ENCODE measurements around the gene CWC27.

CWC27 gene

DNA sequence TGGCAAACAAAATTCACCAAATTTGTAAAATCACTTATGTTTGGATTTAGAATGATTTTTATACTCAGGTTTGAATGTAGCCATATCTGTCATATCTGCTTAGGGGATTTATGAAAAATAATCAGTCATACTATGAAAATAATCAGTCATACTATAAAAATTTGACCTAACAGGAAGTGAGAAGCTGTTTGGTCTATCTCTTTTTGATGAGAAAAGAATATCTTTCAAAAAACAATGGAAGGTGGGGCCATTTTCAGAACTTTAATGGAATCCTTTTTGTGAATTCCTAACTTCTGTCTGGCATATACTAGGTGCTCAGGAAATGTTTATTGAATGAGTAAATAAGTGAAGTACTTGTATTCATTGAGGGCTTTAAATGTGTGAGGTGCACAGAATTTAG, 70.1 kb downstream of the CWC27 start:
- H3K27ac Mint-ChIP-seq = no peak overlapping the region

DNA sequence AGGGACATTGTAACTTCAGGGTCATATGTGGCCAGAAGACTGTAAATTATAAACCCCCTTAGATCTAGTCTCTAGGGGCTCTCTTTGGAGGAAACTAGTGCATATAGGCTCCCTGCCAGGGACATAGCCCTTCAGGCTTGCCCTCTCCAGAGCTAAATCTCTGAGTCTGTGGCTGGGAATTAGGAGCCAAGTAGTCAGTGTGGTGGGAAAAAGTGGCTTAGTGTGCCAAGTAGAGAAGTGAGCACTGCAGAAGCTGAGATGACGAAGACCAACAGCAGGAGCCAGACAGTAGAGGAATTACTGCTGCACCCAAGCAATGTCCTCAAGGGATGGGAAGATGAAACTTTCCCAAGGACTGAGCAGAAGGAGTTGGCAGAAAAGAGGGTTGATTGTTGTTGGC, 71.2 kb downstream of the CWC27 start:
- Mint-ChIP-seq H3K36me3 (ENCODE audit: low read depth) (peaks cover 75% of the 10 kb centered on the region), H3K9me3 (peaks cover 4% of the 10 kb centered on the region), H3K27me3 (no peaks in the 10 kb centered on the region), H3K4me1 (ENCODE audit: low read depth) (peaks cover 4% of the 10 kb centered on the region), H3K4me3 (no peak overlapping the region), H3K27ac (no peak overlapping the region)
- no peak for DNase-seq

More for the DNA sequence above, 70.1 kb downstream of the CWC27 start:
- Mint-ChIP-seq H3K4me3 (no peak overlapping the region), H3K9me3 (no peaks in the 10 kb centered on the region), H3K36me3 (ENCODE audit: low read depth) (peaks cover 64% of the 10 kb centered on the region), H3K27me3 (no peaks in the 10 kb centered on the region), H3K4me1 (ENCODE audit: low read depth) (peaks cover 4% of the 10 kb centered on the region)
- DNase-seq = no peak

DNA sequence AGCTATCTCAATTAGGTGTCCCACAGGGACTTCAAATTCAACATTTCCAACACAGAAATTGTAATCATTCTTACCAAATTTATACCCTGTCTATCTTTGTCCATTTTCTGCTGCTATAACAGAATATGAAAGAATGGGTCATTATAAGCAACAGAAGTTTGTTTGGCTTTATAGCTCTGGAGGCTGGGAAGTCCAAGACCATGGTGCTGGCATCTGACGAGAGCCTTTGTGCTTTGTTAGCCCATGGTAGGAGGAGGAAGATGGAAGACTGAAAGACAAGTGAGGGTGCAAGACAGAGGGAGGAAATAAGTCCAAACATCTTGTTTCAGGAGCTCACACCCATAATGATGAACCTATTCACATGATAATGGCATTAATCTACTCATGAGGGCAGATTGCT, 72.2 kb downstream of the CWC27 start:
- Mint-ChIP-seq H3K4me3 (no peak overlapping the region), H3K27me3 (no peaks in the 10 kb centered on the region), H3K4me1 (ENCODE audit: low read depth) (peaks cover 4% of the 10 kb centered on the region)

DNA sequence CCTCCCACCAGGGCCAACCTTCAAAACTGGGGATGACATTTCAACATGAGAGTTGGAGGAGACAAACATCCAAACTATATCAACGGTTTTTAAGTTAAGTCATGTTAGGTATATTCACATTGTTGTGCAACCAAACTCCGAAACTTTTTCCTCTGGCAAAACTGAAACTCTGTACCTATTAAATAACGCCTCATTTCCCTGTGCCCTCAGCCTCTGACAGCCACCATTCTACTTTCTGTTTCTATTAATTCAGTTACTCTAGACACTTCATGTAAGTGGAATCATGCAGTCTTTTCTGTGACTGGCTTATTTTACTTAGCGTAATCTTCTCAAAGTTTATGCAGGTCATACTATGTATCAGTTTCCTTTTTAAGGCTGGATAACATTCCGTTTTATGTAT, 85.0 kb downstream of the CWC27 start:
- Mint-ChIP-seq H3K4me3 (no peak overlapping the region), H3K4me1 (ENCODE audit: low read depth) (no peaks in the 10 kb centered on the region), H3K36me3 (ENCODE audit: low read depth) (peaks cover 21% of the 10 kb centered on the region), H3K9me3 (no peaks in the 10 kb centered on the region), H3K27ac (no peak overlapping the region), H3K27me3 (no peaks in the 10 kb centered on the region)
- DNase-seq = no peak

More for the DNA sequence above, 72.2 kb downstream of the CWC27 start:
- no peak overlapping the region for H3K27ac Mint-ChIP-seq
- peaks cover 83% of the 10 kb centered on the region for H3K36me3 Mint-ChIP-seq (ENCODE audit: low read depth)
- no peak for DNase-seq
- H3K9me3 Mint-ChIP-seq = peaks cover 7% of the 10 kb centered on the region

DNA sequence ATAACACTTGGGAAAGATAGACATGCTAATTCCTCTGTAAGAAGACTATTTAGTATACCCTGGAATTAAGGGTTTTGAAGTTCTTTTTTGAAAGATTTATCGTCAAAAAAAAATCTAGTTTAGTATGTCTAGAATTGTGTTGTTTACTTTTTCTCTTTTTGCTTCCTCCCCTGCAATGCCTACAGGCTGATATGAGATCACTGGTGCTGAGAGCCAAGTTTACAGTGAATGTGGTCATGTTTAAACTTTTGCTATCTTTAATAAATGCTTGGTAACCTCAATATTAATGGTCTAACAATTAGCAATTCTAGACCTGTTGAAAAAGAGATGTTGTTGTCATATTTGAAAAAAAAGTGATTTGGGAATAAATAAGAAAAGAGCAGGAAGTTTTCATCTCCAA, 86.1 kb downstream of the CWC27 start:
- Mint-ChIP-seq H3K36me3 (ENCODE audit: low read depth) (peaks cover 17% of the 10 kb centered on the region), H3K4me1 (ENCODE audit: low read depth) (no peaks in the 10 kb centered on the region), H3K27me3 (no peaks in the 10 kb centered on the region), H3K4me3 (no peak overlapping the region), H3K9me3 (no peaks in the 10 kb centered on the region), H3K27ac (no peak overlapping the region)
- no peak for DNase-seq

DNA sequence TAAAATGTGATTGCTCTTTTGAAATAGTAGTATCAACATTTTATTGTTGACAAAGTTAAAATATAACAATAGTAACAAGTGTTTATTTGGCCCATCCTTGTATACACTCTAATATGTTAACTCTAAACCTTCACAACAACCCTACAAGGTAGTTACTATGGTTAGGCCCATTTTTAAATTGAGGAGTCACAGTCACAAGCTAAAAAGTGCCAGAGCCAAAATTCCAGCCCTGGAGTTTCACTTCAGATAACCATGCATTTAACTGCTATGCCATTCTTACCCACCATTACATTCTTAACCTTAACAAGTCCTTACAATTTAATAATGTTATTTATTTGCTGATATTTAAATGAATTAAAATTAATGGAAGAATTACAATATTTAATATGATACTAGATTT, 91.2 kb downstream of the CWC27 start:
- Mint-ChIP-seq H3K27ac (no peak overlapping the region), H3K27me3 (no peaks in the 10 kb centered on the region), H3K4me1 (ENCODE audit: low read depth) (no peaks in the 10 kb centered on the region), H3K36me3 (ENCODE audit: low read depth) (peaks cover 7% of the 10 kb centered on the region), H3K4me3 (no peak overlapping the region), H3K9me3 (no peaks in the 10 kb centered on the region)
- no peak for DNase-seq

DNA sequence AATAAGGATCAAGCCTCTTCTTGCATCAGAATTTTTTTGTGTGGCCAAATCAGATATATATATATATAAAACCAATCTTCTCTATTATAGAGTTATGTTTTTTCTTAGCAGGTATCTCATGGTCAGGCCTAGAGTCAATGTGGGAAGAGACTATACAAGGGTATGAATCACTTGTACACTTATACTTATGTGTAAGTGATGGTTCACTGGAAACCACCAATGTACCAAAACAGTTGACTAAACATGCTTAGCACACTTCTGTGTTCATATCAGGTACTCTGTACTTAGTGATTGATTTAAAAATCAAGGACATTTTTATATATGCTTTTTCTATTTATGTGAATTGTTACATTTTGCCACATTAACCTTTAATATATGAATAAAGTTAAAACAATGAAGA, 92.6 kb downstream of the CWC27 start:
- DNase-seq = no peak
- no peak overlapping the region for H3K27ac Mint-ChIP-seq
- H3K27me3 Mint-ChIP-seq = no peaks in the 10 kb centered on the region
- peaks cover 7% of the 10 kb centered on the region for H3K36me3 Mint-ChIP-seq (ENCODE audit: low read depth)
- no peaks in the 10 kb centered on the region for H3K9me3 Mint-ChIP-seq
- no peaks in the 10 kb centered on the region for H3K4me1 Mint-ChIP-seq (ENCODE audit: low read depth)
- H3K4me3 Mint-ChIP-seq = no peak overlapping the region

DNA sequence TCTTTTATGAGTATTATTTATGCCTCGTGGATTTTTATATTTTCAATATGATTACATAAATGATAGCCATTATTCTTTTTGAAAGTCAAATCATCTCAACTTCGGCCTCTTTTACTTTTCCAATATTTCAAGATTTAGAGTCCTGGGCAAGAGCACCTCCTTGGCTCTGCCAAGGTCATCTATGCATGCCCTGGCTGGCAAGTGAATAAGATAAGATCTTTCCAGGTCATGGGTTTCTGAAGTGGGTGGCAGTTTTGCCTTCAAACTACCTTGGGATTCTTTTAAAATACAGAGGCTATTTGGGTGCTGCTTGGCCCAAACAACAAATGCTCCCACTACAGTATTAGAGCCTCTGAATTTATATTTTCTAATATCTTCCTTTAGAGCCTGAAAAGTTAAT, 95.4 kb downstream of the CWC27 start:
- no peak for DNase-seq
- Mint-ChIP-seq H3K9me3 (no peaks in the 10 kb centered on the region), H3K27ac (no peak overlapping the region), H3K4me1 (ENCODE audit: low read depth) (no peaks in the 10 kb centered on the region), H3K4me3 (no peak overlapping the region), H3K36me3 (ENCODE audit: low read depth) (peaks cover 8% of the 10 kb centered on the region), H3K27me3 (no peaks in the 10 kb centered on the region)

DNA sequence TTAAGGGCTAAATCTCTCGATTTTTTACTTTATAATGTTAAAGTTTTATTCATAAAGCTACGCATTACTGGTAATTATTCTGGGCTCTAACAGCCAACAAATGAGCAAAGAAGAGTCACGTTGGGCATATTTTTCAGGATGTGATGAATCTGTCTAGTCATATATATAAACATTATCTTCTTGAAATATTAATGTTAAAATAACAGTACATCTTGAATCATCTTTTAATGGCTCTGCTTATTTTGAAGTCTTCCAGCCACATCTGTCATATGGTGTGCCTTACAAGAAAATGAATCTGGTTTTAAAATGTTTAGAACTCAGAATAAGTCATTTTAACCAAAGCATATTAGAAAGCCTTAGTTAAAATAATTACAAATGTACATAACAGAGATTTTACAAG, 96.9 kb downstream of the CWC27 start:
- no peaks in the 10 kb centered on the region for H3K9me3 Mint-ChIP-seq
- no peak overlapping the region for H3K4me3 Mint-ChIP-seq
- H3K27me3 Mint-ChIP-seq = no peaks in the 10 kb centered on the region
- H3K4me1 Mint-ChIP-seq (ENCODE audit: low read depth) = peaks cover 5% of the 10 kb centered on the region
- no peak overlapping the region for H3K27ac Mint-ChIP-seq
- no peak for DNase-seq
- peaks cover 7% of the 10 kb centered on the region for H3K36me3 Mint-ChIP-seq (ENCODE audit: low read depth)

DNA sequence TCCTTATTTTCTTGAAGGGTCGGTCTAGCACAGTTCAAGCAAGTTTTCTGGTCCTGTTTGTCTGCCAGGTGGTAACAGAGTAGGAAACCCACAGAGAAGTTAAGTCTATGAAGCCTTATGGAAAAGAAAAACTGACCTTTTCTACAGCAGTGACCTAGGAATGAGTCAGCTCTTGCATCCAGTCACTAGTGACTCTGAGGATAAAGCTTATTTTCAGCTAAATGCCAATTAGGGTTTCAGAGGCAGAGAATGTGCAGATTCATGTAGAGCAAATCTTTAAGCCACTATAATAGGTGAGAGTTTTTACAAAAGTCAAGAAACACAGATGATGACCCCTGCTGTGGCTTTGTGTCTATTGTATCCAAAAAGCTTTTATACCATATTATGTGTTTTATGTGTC, 100.7 kb downstream of the CWC27 start:
- DNase-seq = no peak
- no peak overlapping the region for H3K27ac Mint-ChIP-seq
- peaks cover 5% of the 10 kb centered on the region for H3K4me1 Mint-ChIP-seq (ENCODE audit: low read depth)
- no peaks in the 10 kb centered on the region for H3K9me3 Mint-ChIP-seq
- H3K4me3 Mint-ChIP-seq = no peak overlapping the region
- peaks cover 7% of the 10 kb centered on the region for H3K36me3 Mint-ChIP-seq (ENCODE audit: low read depth)
- H3K27me3 Mint-ChIP-seq = no peaks in the 10 kb centered on the region

DNA sequence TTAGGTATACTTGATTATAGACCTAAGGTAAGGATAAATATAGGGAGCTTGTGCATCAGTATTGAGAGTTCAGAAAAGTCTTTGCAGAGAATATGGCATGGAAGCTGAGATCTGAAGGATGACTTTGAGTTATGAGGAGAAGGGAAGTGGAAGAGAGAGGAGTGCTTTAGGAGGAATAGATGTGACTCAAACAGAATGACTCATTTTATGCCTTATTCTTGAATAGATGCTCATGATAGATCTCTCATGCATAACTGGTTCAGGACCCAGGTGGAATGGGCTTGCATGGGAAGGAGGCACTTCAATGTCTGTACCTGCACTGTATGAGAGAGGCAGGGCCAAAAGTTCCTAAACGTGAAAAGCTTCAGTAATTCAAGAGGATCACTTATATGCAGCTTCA, 103.3 kb downstream of the CWC27 start:
- Mint-ChIP-seq H3K27ac (no peak overlapping the region), H3K9me3 (no peaks in the 10 kb centered on the region), H3K4me3 (no peak overlapping the region), H3K27me3 (no peaks in the 10 kb centered on the region), H3K4me1 (ENCODE audit: low read depth) (peaks cover 5% of the 10 kb centered on the region), H3K36me3 (ENCODE audit: low read depth) (peaks cover 6% of the 10 kb centered on the region)
- no peak for DNase-seq

DNA sequence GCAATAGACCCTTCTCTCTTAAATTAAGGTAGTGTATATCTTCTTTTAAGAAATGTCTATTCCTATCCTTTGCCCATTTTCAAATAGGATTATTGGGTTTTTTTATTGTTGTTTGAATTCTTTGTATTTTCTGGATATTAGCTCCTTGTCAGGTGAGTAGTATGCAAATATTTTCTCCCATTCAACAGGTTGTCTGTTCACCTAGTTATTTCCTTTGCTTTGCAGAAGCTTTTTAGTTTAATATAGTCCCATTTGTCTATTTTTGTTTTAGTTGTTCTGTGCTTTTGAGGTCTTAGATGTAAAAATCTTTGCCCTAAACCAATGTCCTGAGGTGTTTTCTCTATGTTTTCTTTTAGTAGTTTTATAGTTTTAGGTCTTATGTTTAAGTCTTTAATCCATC, 104.7 kb downstream of the CWC27 start:
- no peak overlapping the region for H3K27ac Mint-ChIP-seq
- H3K36me3 Mint-ChIP-seq (ENCODE audit: low read depth) = peaks cover 12% of the 10 kb centered on the region
- H3K4me1 Mint-ChIP-seq (ENCODE audit: low read depth) = peaks cover 5% of the 10 kb centered on the region
- DNase-seq = no peak
- H3K4me3 Mint-ChIP-seq = no peak overlapping the region
- no peaks in the 10 kb centered on the region for H3K9me3 Mint-ChIP-seq
- no peaks in the 10 kb centered on the region for H3K27me3 Mint-ChIP-seq

DNA sequence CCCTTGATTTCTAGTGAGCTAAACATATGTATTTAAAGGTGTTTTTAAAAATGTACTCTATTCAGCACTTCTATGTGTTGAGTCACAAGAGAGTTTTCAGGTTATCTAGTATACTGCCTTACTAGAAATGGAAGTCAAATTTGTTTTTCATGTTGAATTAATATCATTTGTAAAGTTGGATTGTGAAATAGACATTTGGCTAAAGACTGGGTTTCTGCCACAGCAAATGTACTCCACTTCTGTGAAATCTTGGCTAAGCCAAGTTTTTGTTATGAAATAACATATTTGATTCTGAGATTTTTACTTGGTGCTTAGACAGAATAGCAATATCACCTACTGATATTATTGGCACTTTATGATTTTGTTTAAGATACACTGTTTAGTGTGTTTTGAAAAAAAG, 106.0 kb downstream of the CWC27 start:
- Mint-ChIP-seq H3K4me1 (ENCODE audit: low read depth) (no peaks in the 10 kb centered on the region), H3K27me3 (no peaks in the 10 kb centered on the region), H3K4me3 (no peak overlapping the region), H3K9me3 (no peaks in the 10 kb centered on the region), H3K27ac (no peak overlapping the region), H3K36me3 (ENCODE audit: low read depth) (peaks cover 12% of the 10 kb centered on the region)
- DNase-seq = no peak

DNA sequence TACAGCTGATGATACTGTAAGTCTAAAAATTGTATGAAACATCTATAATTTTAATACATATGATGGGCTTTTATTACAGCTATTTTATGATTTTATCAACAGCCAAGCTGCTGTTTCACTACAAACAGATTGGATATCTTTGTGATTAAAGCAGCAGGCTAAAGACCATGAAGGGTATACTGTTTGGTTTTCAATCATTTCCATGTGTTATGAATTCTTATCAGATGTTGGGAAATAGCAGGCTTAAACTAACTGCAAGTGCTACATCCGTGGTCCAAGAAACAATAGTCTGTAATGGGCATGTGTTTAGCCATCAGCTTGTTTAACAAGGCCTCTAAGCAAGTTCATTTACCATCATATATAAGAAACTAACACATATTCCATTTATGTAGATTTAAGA, 107.5 kb downstream of the CWC27 start:
- H3K27me3 Mint-ChIP-seq = no peaks in the 10 kb centered on the region
- no peak for DNase-seq
- H3K9me3 Mint-ChIP-seq = no peaks in the 10 kb centered on the region
- H3K36me3 Mint-ChIP-seq (ENCODE audit: low read depth) = peaks cover 12% of the 10 kb centered on the region
- H3K27ac Mint-ChIP-seq = no peak overlapping the region
- no peaks in the 10 kb centered on the region for H3K4me1 Mint-ChIP-seq (ENCODE audit: low read depth)
- no peak overlapping the region for H3K4me3 Mint-ChIP-seq

DNA sequence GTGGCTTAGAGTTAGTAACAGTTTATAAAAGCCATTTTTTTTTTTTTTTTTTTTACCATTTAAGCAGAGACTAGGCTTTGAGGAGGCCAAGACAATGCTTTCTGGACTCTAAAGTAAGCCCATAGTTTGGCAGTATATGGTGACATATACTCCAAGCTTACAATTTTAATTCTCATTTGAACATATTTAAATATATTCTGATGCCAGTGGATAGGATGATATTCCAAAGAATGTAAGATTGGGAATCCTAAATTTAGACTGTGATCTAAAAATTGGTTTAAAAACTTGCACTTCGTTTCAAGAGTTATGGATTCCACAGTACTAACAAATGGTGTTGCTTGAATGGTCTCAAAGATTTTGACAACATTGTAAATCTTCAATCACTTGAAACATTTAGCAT, 112.1 kb downstream of the CWC27 start:
- H3K27me3 Mint-ChIP-seq = no peaks in the 10 kb centered on the region
- peaks cover 13% of the 10 kb centered on the region for H3K36me3 Mint-ChIP-seq (ENCODE audit: low read depth)
- H3K4me1 Mint-ChIP-seq (ENCODE audit: low read depth) = no peaks in the 10 kb centered on the region
- H3K4me3 Mint-ChIP-seq = no peak overlapping the region
- no peaks in the 10 kb centered on the region for H3K9me3 Mint-ChIP-seq
- H3K27ac Mint-ChIP-seq = no peak overlapping the region
- DNase-seq = no peak

DNA sequence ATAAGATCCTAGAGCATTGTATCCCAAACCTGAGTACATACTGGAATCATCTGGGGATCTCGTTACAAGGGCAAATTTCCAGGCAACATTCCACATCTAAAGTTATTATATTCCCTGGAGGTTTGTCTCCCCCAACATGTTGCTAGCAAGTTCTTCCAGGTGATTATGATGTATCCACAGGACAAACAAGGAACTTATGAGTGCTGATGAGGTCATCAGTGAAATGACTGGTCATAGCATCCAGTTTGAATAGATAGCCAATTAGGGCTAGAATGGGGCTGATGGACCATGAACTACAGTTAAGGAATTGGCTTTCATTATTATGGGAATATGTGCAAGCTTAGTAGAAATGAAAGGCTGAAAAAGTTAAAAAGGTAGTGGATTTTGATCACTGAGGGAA, 115.2 kb downstream of the CWC27 start:
- DNase-seq = no peak
- no peaks in the 10 kb centered on the region for H3K4me1 Mint-ChIP-seq (ENCODE audit: low read depth)
- no peak overlapping the region for H3K27ac Mint-ChIP-seq
- no peaks in the 10 kb centered on the region for H3K9me3 Mint-ChIP-seq
- H3K4me3 Mint-ChIP-seq = no peak overlapping the region
- H3K27me3 Mint-ChIP-seq = no peaks in the 10 kb centered on the region
- H3K36me3 Mint-ChIP-seq (ENCODE audit: low read depth) = peaks cover 17% of the 10 kb centered on the region
